ENCODE results near the gene CELA2B. TPM values are rescaled to one million over a fixed set of nuclear protein-coding genes. Genes with fewer than 3 reads are reported as not detected.

Gene CELA2B
- total RNA-seq, 1 donor from 2014 or later, result not detected

DNA sequence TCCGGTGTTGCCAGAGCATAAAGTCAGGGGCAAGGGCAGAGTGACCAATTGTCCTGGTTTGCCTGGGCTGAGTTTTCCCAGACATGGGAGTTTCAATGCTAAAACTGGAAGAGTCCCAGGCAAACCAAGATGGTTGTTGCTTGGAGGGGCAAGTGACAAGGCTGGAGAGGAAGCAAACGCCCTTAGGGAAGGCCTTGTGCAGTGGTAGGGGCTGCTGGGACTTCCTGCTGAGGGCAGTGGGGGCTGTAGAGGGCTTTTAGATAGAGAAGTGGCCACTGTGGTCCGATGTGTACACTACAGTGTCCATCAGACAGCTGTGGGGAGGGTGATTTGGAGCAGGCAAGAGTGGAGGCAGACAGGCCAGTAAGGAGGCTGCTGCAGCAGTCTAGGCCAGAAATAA is 26.3 kb upstream of the CELA2B start:
- no peaks in the 10 kb centered on the region for H3K4me1 ChIP-seq
- peaks cover 3% of the 10 kb centered on the region for H3K27me3 ChIP-seq
- no peaks in the 10 kb centered on the region for H3K36me3 ChIP-seq
- no peak overlapping the region for H3K4me3 ChIP-seq
- no peak for TF ChIP-seq CTCF (IDR thresholded peaks at IDR 0.05)
- intact Hi-C loops (cut with DNase I), result no loop called here
- no peak overlapping the region for H3K27ac ChIP-seq
- no peak for DNase-seq (ENCODE audit: low spot score in 2 of 2)
- no peaks in the 10 kb centered on the region for H3K9me3 ChIP-seq

DNA sequence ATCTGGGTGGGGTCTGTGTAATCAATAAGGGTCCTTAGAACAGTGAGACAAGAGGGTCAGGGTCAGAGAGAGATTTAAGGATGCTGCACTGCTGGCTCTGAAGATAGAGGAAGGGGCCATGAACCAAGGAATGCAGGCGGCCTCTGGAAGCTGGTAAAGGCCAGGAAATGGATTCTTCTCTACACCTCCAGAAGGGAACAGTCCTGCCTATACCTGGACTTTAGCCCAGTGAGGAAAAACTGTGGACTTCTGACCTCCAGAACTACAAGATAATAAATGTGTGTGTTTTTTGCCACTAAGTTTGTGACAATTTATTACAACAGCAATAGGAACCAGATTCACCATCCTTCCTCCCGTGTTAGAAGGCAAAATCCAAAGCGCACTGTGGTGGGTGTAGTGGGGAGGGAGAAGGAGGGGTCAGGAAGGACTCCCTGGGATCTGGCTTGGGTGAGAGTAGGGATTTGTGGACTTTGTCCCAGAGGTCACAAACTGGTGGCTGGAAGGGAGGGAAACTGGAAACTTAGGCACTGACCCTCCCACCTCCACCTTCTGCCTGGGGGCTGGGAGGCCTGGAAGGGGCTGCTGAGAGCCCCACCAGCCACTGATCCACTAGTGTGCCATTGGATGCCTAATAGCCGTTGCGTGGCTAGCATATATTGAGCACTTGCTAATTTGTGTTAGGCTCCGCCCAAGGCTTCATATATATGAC is 24.7 kb upstream of the CELA2B start:
- intact Hi-C loops (cut with DNase I), result no loop called here

GRCh38 chr1:15452216-15452615 is 23.7 kb upstream of the CELA2B start:
- no peaks in the 10 kb centered on the region for H3K36me3 ChIP-seq
- TF ChIP-seq CTCF (IDR thresholded peaks at IDR 0.05), result no peak
- DNase-seq (ENCODE audit: low spot score in 2 of 2), result no peak
- H3K4me3 ChIP-seq, result no peak overlapping the region
- peaks cover 3% of the 10 kb centered on the region for H3K27me3 ChIP-seq
- H3K27ac ChIP-seq, result no peak overlapping the region
- H3K4me1 ChIP-seq, result no peaks in the 10 kb centered on the region
- no peaks in the 10 kb centered on the region for H3K9me3 ChIP-seq
- intact Hi-C loops (cut with DNase I), result no loop called here

More for the DNA sequence above, 24.7 kb upstream of the CELA2B start:
- Histone ChIP-seq H3K4me3 (no peak overlapping the region), H3K27me3 (peaks cover 3% of the 10 kb centered on the region), H3K9me3 (no peaks in the 10 kb centered on the region), H3K27ac (no peak overlapping the region), H3K4me1 (no peaks in the 10 kb centered on the region), H3K36me3 (no peaks in the 10 kb centered on the region)
- TF ChIP-seq CTCF (IDR thresholded peaks at IDR 0.05), result no peak
- DNase-seq (ENCODE audit: low spot score in 2 of 2), result no peak

GRCh38 chr1:15452866-15453571 is 22.9 kb upstream of the CELA2B start:
- TF ChIP-seq CTCF (IDR thresholded peaks at IDR 0.05), result no peak
- intact Hi-C loops (cut with DNase I), result no loop called here
- Histone ChIP-seq H3K36me3 (no peaks in the 10 kb centered on the region), H3K4me1 (no peaks in the 10 kb centered on the region), H3K27me3 (no peaks in the 10 kb centered on the region), H3K27ac (no peak overlapping the region), H3K4me3 (no peak overlapping the region), H3K9me3 (no peaks in the 10 kb centered on the region)
- no peak for DNase-seq (ENCODE audit: low spot score in 2 of 2)

GRCh38 chr1:15453734-15454133 is 22.2 kb upstream of the CELA2B start:
- intact Hi-C loops (cut with DNase I), result no loop called here

More at GRCh38 chr1:15453734-15454133, 22.2 kb upstream of the CELA2B start:
- no peaks in the 10 kb centered on the region for H3K4me1 ChIP-seq
- DNase-seq (ENCODE audit: low spot score in 2 of 2), result no peak
- H3K27ac ChIP-seq, result no peak overlapping the region
- no peak for TF ChIP-seq CTCF (IDR thresholded peaks at IDR 0.05)
- H3K36me3 ChIP-seq, result no peaks in the 10 kb centered on the region
- H3K27me3 ChIP-seq, result no peaks in the 10 kb centered on the region
- H3K4me3 ChIP-seq, result no peak overlapping the region
- H3K9me3 ChIP-seq, result no peaks in the 10 kb centered on the region
